C4-2B (cell line): ENCODE measurements around the gene GABRG2.
"Not testable (repeated sequence)": the region's sequence is repeated elsewhere in the genome, so short reads cannot be mapped to it uniquely, and the experiment has no call there.

Source experiments
- H3K27ac ChIP-seq: fragments of 450-650 bp; 2 replicates; pipeline ENCODE4 v1.5.1; 2017
- CTCF ChIP-seq: fragments of 450-650 bp; conservative IDR thresholded peaks from 2 replicates; pipeline ENCODE4 v1.5.1; 2017; ENCODE audit warnings: mild to moderate bottlenecking
- ZFX ChIP-seq: fragments of 450-650 bp; IDR thresholded peaks from 2 replicates; pipeline ENCODE4 v1.6.1; 2017

The GABRG2 gene

GRCh38 chr5:162067655-162068411, at the start of gene GABRG2:
GABRG2 (plus strand) TSS chr5:162067773; CDS start chr5:162068000, 227 bp downstream.
- TF ChIP-seq ZFX, result no peak
- no peak for TF ChIP-seq CTCF
- H3K27ac ChIP-seq, result no peak within 1 kb of the TSS

- TF ChIP-seq CTCF, result no peak
- no peak for TF ChIP-seq ZFX
- no peak overlapping the region for H3K27ac ChIP-seq
Measured at GRCh38 chr5:162025312-162025711, 42.3 kb upstream of the GABRG2 start.

- TF ChIP-seq ZFX (no peak), CTCF (no peak)
Measured at GRCh38 chr5:162026803-162027202, 40.8 kb upstream of the GABRG2 start.

GRCh38 chr5:162037431-162037830, 30.1 kb upstream of the GABRG2 start:
- TF ChIP-seq ZFX (no peak), CTCF (no peak)
- H3K27ac ChIP-seq, result no peak overlapping the region

More at GRCh38 chr5:162026803-162027202, 40.8 kb upstream of the GABRG2 start:
- no peak overlapping the region for H3K27ac ChIP-seq

- TF ChIP-seq CTCF, result no peak
- no peak for TF ChIP-seq ZFX
- H3K27ac ChIP-seq, result no peak overlapping the region
Measured at GRCh38 chr5:162047279-162047678, 20.3 kb upstream of the GABRG2 start.

- TF ChIP-seq ZFX, result no peak
- no peak for TF ChIP-seq CTCF
- H3K27ac ChIP-seq, result no peak overlapping the region
Measured at GRCh38 chr5:162052676-162053075, 14.9 kb upstream of the GABRG2 start.

- not testable (repeated sequence) for H3K27ac ChIP-seq
Measured at GRCh38 chr5:162055095-162055494, 12.5 kb upstream of the GABRG2 start.

GRCh38 chr5:162067162-162067561, 411 bp upstream of the GABRG2 start:
- H3K27ac ChIP-seq, result no peak overlapping the region

More at GRCh38 chr5:162067162-162067561, 411 bp upstream of the GABRG2 start:
- TF ChIP-seq CTCF, result no peak
- no peak for TF ChIP-seq ZFX
